ENCODE data around the gene RELCH. TPM values are rescaled to one million over a fixed set of nuclear protein-coding genes. Genes with fewer than 3 reads are reported as not detected.

The RELCH gene
- total RNA-seq, 4 donors from 2014 or later = 46.7 to 77.9 (median 55.0) TPM

DNA sequence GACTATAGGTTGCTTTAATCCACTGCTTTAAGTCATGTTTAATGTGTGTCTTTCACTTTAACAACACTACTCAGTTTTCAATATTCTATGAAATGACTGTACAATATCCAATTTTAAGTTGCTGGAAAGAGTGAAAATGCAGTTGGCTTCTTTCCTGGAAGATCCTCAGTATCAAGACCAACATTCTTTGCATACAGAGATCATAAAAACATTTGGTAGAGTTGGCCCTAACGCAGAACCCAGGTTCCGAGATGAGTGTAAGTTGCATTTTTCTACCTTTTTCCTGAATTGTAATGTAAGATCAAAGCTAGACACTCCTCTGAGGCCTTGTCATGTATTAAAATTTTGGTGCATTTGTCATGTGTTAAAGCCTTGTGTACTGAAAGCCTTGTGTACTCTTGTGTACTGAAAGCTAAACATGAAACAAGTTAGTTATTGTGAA, 95.2 kb downstream of the RELCH start:
- WGBS, 2 donors = 42 to 55% methylated on average over 2 of the region's 2 CpGs
- no peak overlapping the region for H3K4me3 ChIP-seq (ENCODE audit: low read depth, poor library complexity, severe bottlenecking)
- no peak for TF ChIP-seq POLR2A (IDR thresholded peaks at IDR 0.05)
- no peak for TF ChIP-seq CTCF (IDR thresholded peaks at IDR 0.05)
- intact Hi-C loops (cut with DNase I; ENCODE audit: low total_unique reads) = no loop called here
- no peak for DNase-seq (ENCODE audit: low spot score in 2 of 2)

DNA sequence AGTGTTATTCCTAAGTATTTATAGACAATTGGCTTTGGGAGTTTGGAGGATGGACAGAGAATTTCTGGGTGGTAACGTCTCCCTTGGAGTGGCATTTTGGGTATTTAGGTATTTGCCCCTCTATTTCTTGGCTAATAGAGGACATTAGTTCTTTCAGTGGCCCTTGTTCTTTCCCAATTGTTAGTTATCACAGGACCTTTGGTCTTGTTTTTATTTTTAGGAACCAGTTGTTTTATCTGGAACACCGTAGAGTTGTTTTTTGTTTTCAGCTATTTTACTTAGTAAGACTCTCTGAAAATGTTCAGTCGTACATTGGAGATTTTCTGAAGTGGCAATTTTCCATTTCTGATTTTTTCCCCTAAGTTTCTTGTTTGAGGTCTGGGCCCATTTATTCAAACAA, 97.6 kb downstream of the RELCH start:
- WGBS, 2 donors = 93 to 95% methylated on average over 3 of the region's 3 CpGs
- intact Hi-C loops (cut with DNase I; ENCODE audit: low total_unique reads) = no loop called here
- H3K4me3 ChIP-seq (ENCODE audit: low read depth, poor library complexity, severe bottlenecking) = no peak overlapping the region
- TF ChIP-seq POLR2A (IDR thresholded peaks at IDR 0.05) = no peak
- no peak for TF ChIP-seq CTCF (IDR thresholded peaks at IDR 0.05)
- DNase-seq (ENCODE audit: low spot score in 2 of 2) = no peak

DNA sequence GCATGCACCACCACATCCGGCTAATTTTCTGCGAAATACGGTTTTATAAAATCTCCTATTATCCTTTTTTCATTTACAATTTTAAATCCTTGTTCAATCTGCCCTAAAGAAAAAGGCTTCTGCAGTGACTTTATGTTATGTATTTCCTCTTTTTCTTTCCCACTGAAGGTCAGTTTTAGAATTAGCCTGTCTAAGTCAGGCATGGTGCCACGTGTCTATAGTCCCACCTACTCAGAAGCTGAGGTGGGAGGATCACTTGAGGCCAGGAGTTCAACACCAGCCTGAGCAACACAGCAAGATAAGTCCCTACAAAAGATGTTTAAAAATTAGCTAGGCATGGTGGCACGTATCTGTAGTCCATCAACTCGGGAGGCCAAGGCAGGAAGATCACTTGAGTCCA, 98.2 kb downstream of the RELCH start:
- no peak overlapping the region for H3K4me3 ChIP-seq (ENCODE audit: low read depth, poor library complexity, severe bottlenecking)
- no peak for TF ChIP-seq POLR2A (IDR thresholded peaks at IDR 0.05)
- no peak for TF ChIP-seq CTCF (IDR thresholded peaks at IDR 0.05)
- intact Hi-C loops (cut with DNase I; ENCODE audit: low total_unique reads) = no loop called here
- 92 to 93% methylated on average over 6 of the region's 6 CpGs for WGBS, 2 donors
- DNase-seq (ENCODE audit: low spot score in 2 of 2) = no peak

GRCh38 chr18:62287781-62288664, 101.0 kb downstream of the RELCH start:
- intact Hi-C loops (cut with DNase I; ENCODE audit: low total_unique reads) = no loop called here
- TF ChIP-seq CTCF (IDR thresholded peaks at IDR 0.05) (no peak), POLR2A (IDR thresholded peaks at IDR 0.05) (no peak)
- 82 to 84% methylated on average over 2 of the region's 2 CpGs for WGBS, 2 donors
- H3K4me3 ChIP-seq (ENCODE audit: low read depth, poor library complexity, severe bottlenecking) = no peak overlapping the region
- DNase-seq (ENCODE audit: low spot score in 2 of 2) = no peak

- TF ChIP-seq POLR2A (IDR thresholded peaks at IDR 0.05) (no peak), CTCF (IDR thresholded peaks at IDR 0.05) (no peak)
- H3K4me3 ChIP-seq (ENCODE audit: low read depth, poor library complexity, severe bottlenecking) = no peak overlapping the region
- DNase-seq (ENCODE audit: low spot score in 2 of 2) = no peak
- 74 to 89% methylated on average over 2 of the region's 2 CpGs for WGBS, 2 donors
- intact Hi-C loops (cut with DNase I; ENCODE audit: low total_unique reads) = no loop called here
Measured at GRCh38 chr18:62288665-62289008, 101.6 kb downstream of the RELCH start.

- TF ChIP-seq CTCF (IDR thresholded peaks at IDR 0.05) (no peak), POLR2A (IDR thresholded peaks at IDR 0.05) (no peak)
- 94 to 97% methylated on average over 2 of the region's 2 CpGs for WGBS, 2 donors
- intact Hi-C loops (cut with DNase I; ENCODE audit: low total_unique reads) = no loop called here
- DNase-seq (ENCODE audit: low spot score in 2 of 2) = no peak
- no peak overlapping the region for H3K4me3 ChIP-seq (ENCODE audit: low read depth, poor library complexity, severe bottlenecking)
Measured at GRCh38 chr18:62289047-62289446, 102.0 kb downstream of the RELCH start.

All from lower leg skin (tissue), 4 donors.